Measurements from ENCODE around the gene RUBCNL. TPM values are rescaled to one million over a fixed set of nuclear protein-coding genes. Genes with fewer than 3 reads are reported as not detected.

RUBCNL gene
- total and polyA plus RNA-seq, 2 of the 8 experiments (the other 6 are each of a cell fraction or from before 2014, with no cell fraction given) = 2.6 to 4.9 TPM

- ChIA-PET CTCF (ENCODE audit: partially characterized antibody) (interaction anchor here (0.8 to 1.2 kb wide), 2 partner anchors 9 to 213 kb away, joined by 3 read pairs; no protein-coding TSS in a partner anchor), POLR2A (ENCODE audit: partially characterized antibody) (no interaction called here)
- TF ChIP-seq RAD21 (IDR thresholded peaks at IDR 0.05 in 1 of 2, conservative IDR thresholded peaks at IDR 0.05 in 1 of 2; ENCODE audit: low read depth in 2 of 2, low read length in 2 of 2) (no peak), HDAC2 (IDR thresholded peaks at IDR 0.05; ENCODE audit: borderline replicate concordance in 1 of 2, low read depth in 2 of 2, low read length in 2 of 2) (no peak), POU5F1 (IDR thresholded peaks at IDR 0.05; ENCODE audit: low read depth, low read length) (no peak), GABPA (IDR thresholded peaks at IDR 0.05; ENCODE audit: borderline replicate concordance, insufficient read depth, low read length) (no peak), HDAC6 (IDR thresholded peaks at IDR 0.05; ENCODE audit: low read depth, low read length) (no peak), NANOG (IDR thresholded peaks at IDR 0.05; ENCODE audit: insufficient read depth, low read depth, low read length, poor library complexity, severe bottlenecking) (no peak), SIRT6 (IDR thresholded peaks at IDR 0.05; ENCODE audit: low read length) (no peak), CBX5 (IDR thresholded peaks at IDR 0.05; ENCODE audit: low read depth, low read length) (no peak), MAFK (IDR thresholded peaks at IDR 0.05; ENCODE audit: low read depth, low read length) (no peak), RNF2 (IDR thresholded peaks at IDR 0.05; ENCODE audit: borderline replicate concordance, low read depth, low read length, missing control alignments, poor library complexity, severe bottlenecking) (no peak), TAF7 (optimal IDR thresholded peaks at IDR 0.05; ENCODE audit: borderline replicate concordance, low read depth, low read length) (no peak)
- TF ChIP-seq, protein P1, sequence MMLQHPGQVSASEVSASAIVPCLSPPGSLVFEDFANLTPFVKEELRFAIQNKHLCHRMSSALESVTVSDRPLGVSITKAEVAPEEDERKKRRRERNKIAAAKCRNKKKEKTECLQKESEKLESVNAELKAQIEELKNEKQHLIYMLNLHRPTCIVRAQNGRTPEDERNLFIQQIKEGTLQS (IDR thresholded peaks at IDR 0.05; ENCODE audit: insufficient read depth, low read depth, low read length) = no peak
Observed at GRCh38 chr13:46372071-46372470, 15.0 kb downstream of the RUBCNL start.

More at GRCh38 chr13:46372071-46372470, 15.0 kb downstream of the RUBCNL start:
- H3K23me2 ChIP-seq (ENCODE audit: low read depth, low read length) = no peaks in the 10 kb centered on the region
- H2BK120ac ChIP-seq (replicated peaks; ENCODE audit: low read depth, low read length) = no peak overlapping the region
- peak overlapping the region; percentile 48; the same call in 1 of the 2 replicates for H4K8ac ChIP-seq (ENCODE audit: extremely low read depth, insufficient read depth, low read length)
- no peak overlapping the region for H2AK5ac ChIP-seq (ENCODE audit: low read depth, low read length)
- no peak overlapping the region for H2BK15ac ChIP-seq (ENCODE audit: low read length)
- H4K20me1 ChIP-seq (replicated peaks in 1 of 2; ENCODE audit: control insufficient read depth in 1 of 2, insufficient read depth in 2 of 2, low read length in 2 of 2) = no peaks in the 10 kb centered on the region
- no peaks in the 10 kb centered on the region for H3K27me3 ChIP-seq (replicated peaks in 1 of 4; ENCODE audit: control insufficient read depth in 3 of 4, extremely low read depth in 1 of 4, insufficient read depth in 3 of 4, low read length in 3 of 4)
- no peak overlapping the region for H3K4me2 ChIP-seq (ENCODE audit: insufficient read depth in 1 of 2, low read depth in 2 of 2, low read length in 2 of 2)
- no peak overlapping the region for H2BK5ac ChIP-seq (ENCODE audit: low read depth, low read length)
- no peak overlapping the region for H3K4me3 ChIP-seq (ENCODE audit: extremely low read depth in 1 of 4, insufficient read depth in 2 of 4, low read depth in 3 of 4, low read length in 4 of 4)
- H2BK20ac ChIP-seq (ENCODE audit: low read length) = no peak overlapping the region
- no peak overlapping the region for H2AFZ ChIP-seq (ENCODE audit: low read length)
- no peaks in the 10 kb centered on the region for H3K4me1 ChIP-seq (replicated peaks in 1 of 4; ENCODE audit: control insufficient read depth in 3 of 4, insufficient read depth in 4 of 4, low read length in 3 of 4)
- no peak overlapping the region for H4K5ac ChIP-seq (ENCODE audit: insufficient read length, low read depth, low read length)
- H3K27ac ChIP-seq (ENCODE audit: low read depth, low read length) = no peak overlapping the region
- DNase-seq (ENCODE audit: low read depth in 1 of 2, low spot score in 2 of 2) (no peak), FAIRE-seq (no peak)
- H2BK12ac ChIP-seq (ENCODE audit: low read depth, low read length) = no peak overlapping the region
- H3K4ac ChIP-seq (replicated peaks; ENCODE audit: insufficient read length, low read depth, low read length) = no peak overlapping the region
- H3K79me1 ChIP-seq (ENCODE audit: low read depth, low read length) = no peaks in the 10 kb centered on the region
- WGBS, 2 experiments (ENCODE audit: extremely low coverage in 1 of 2, insufficient coverage in 1 of 2, insufficient read length in 1 of 2, insufficient replicate concordance in 2 of 2, low coverage in 1 of 2, low lambda C conversion rate in 2 of 2, missing lambda C conversion rate in 1 of 2) = 87% methylated on average over 9 of the region's 9 CpGs; no CpG with 5 or more reads in 1 of the 2 experiments
- no peak overlapping the region for H3K56ac ChIP-seq (replicated peaks; ENCODE audit: insufficient read length, low read depth, low read length)
- no peaks in the 10 kb centered on the region for H3K9me3 ChIP-seq (ENCODE audit: insufficient read depth in 2 of 2, low read depth in 1 of 2, low read length in 1 of 2)
- no peak overlapping the region for H3K9ac ChIP-seq (replicated peaks in 1 of 4; ENCODE audit: extremely low read depth in 1 of 4, low read depth in 3 of 4, low read length in 3 of 4)
- no peaks in the 10 kb centered on the region for H3K36me3 ChIP-seq (ENCODE audit: control insufficient read depth in 2 of 4, insufficient read depth in 4 of 4, low read length in 3 of 4)
- no peak overlapping the region for H3K18ac ChIP-seq (ENCODE audit: extremely low read depth, low read length)
- H3K79me2 ChIP-seq (ENCODE audit: control insufficient read depth in 1 of 2, insufficient read depth in 2 of 2, low read length in 2 of 2) = no peaks in the 10 kb centered on the region
- H4K91ac ChIP-seq (replicated peaks; ENCODE audit: insufficient read length, low read length) = no peak overlapping the region
- no peak overlapping the region for H3K14ac ChIP-seq (ENCODE audit: insufficient read length)
- no peak overlapping the region for H3K23ac ChIP-seq (ENCODE audit: insufficient read length)

Data from H1 (cell line).